T-cell (primary cell): Measurements from ENCODE around the gene NTPCR. TPM values are rescaled to one million over a fixed set of nuclear protein-coding genes. Genes with fewer than 3 reads are reported as not detected.

Experiments used
- ATAC-seq, 4 experiments: fragments of 200-7000 bp in 3 of 4; fragments of 150-1000 bp in 1 of 4; cut with Tn5 transposase; replicated peaks in 1 of 4; 1 replicate in 3 of 4; 2 replicates in 1 of 4; pipeline ENCODE4 v1.10.0; 2021; ENCODE audit warnings: moderate library complexity in 3 of 4, mild to moderate bottlenecking in 2 of 4, moderate number of reproducible peaks in 1 of 4
- CTCF ChIA-PET, 2 donors: fragments of 300-600 bp; sonication (Branson Sonifier 250); formaldehyde crosslinking; loops; one replicate each; lab custom pipeline; 2022; ENCODE audit warnings: antibody characterized with exemption in 2 of 2; lab: Charles Lee
- POLR2A ChIA-PET, 2 donors: fragments of 300-600 bp; sonication (Branson Sonifier 250); formaldehyde crosslinking; loops; one replicate each; lab custom pipeline; 2022; ENCODE audit warnings: antibody characterized with exemption in 2 of 2; lab: Charles Lee
- DNase-seq, 35 experiments: peaks; one replicate each; pipeline versions ENCODE4 v3.0.0 to v3.0.0-alpha.2; 2013 to 2023
- H3K27ac ChIP-seq: one replicate; pipeline ENCODE4 v1.5.1; 2013; ENCODE audit warnings: low read length
- H3K27me3 ChIP-seq, 2 experiments: replicated peaks in 1 of 2; 1 replicate in 1 of 2; 2 replicates in 1 of 2; pipeline versions ENCODE4 v1.6.1 to v1.7.0; 2013; ENCODE audit warnings: low read length in 1 of 2, mixed read lengths in 1 of 2; ENCODE audit not compliant: control insufficient read depth in 2 of 2, insufficient read depth in 2 of 2; ENCODE audit errors: extremely low read depth in 1 of 2
- H3K36me3 ChIP-seq, 2 donors: 1 replicate in 1 of 2; 2 replicates in 1 of 2; pipeline versions ENCODE4 v1.6.1 to v1.7.0; 2013; ENCODE audit warnings: low read length in 1 of 2; ENCODE audit not compliant: control insufficient read depth in 2 of 2, insufficient read depth in 1 of 2; ENCODE audit errors: extremely low read depth in 1 of 2
- H3K4me1 ChIP-seq, 2 experiments: 1 replicate in 1 of 2; 2 replicates in 1 of 2; pipeline versions ENCODE4 v1.6.1 to v1.7.0; 2013; ENCODE audit warnings: low read length in 2 of 2, mixed read lengths in 1 of 2; ENCODE audit not compliant: insufficient read depth in 2 of 2, control insufficient read depth in 1 of 2; ENCODE audit errors: extremely low read depth in 1 of 2
- H3K4me3 ChIP-seq, 2 donors: 1 replicate in 1 of 2; 2 replicates in 1 of 2; pipeline versions ENCODE4 v1.5.1 to v1.7.0; 2013; ENCODE audit warnings: mild to moderate bottlenecking in 2 of 2, low read length in 1 of 2, moderate library complexity in 1 of 2; ENCODE audit not compliant: control insufficient read depth in 1 of 2; ENCODE audit errors: extremely low read depth in 1 of 2
- H3K9me3 ChIP-seq: 2 replicates; pipeline ENCODE4 v1.7.0; 2013
- H3K27ac Mint-ChIP-seq, 2 donors: one replicate each; pipeline ENCODE4 v1.8.0; 2020 to 2021; ENCODE audit warnings: mild to moderate bottlenecking in 2 of 2, mixed read lengths in 2 of 2
- H3K27me3 Mint-ChIP-seq, 2 donors: one replicate each; pipeline ENCODE4 v1.8.0; 2021 to 2022; ENCODE audit warnings: mixed read lengths in 2 of 2
- H3K36me3 Mint-ChIP-seq: one replicate; pipeline ENCODE4 v1.8.0; 2021; ENCODE audit warnings: mixed read lengths
- H3K4me1 Mint-ChIP-seq, 3 donors: one replicate each; pipeline ENCODE4 v1.8.0; 2020 to 2022; ENCODE audit warnings: mixed read lengths in 3 of 3, mild to moderate bottlenecking in 1 of 3
- H3K4me3 Mint-ChIP-seq, 3 donors: one replicate each; pipeline ENCODE4 v1.8.0; 2020 to 2022; ENCODE audit warnings: mild to moderate bottlenecking in 3 of 3, mixed read lengths in 3 of 3, moderate library complexity in 3 of 3
- H3K9me3 Mint-ChIP-seq, 3 donors: one replicate each; pipeline ENCODE4 v1.8.0; 2020 to 2022; ENCODE audit warnings: mixed read lengths in 3 of 3
- WGBS: methylation state at CpG from one replicate; pipeline ENCODE4 v1.1.5; 2013; ENCODE audit warnings: missing lambda C conversion rate; ENCODE audit not compliant: insufficient coverage; 5-methylcytosine and 5-hydroxymethylcytosine counted together
- total RNA-seq, 35 experiments: library from RNA in 6 of 35; stranded (reverse) in 6 of 35; fragments of 120-200 nt in 1 of 35; gene quantifications; one replicate each; pipeline versions ENCODE4 v1.2.1 to v1.2.4 and lab custom pipeline; 2013 to 2026

NTPCR gene
- total RNA-seq, 5 donors from 2014 or later (not counting 1 experiment from before 2014, with no cell fraction given): 13.6 to 24.5 (median 17.3) TPM

- no peak for ATAC-seq
- Histone ChIP-seq H3K36me3 (no peaks in the 10 kb centered on the region), H3K27me3 (no peaks in the 10 kb centered on the region), H3K9me3 (no peaks in the 10 kb centered on the region), H3K4me3 (no peak overlapping the region), H3K27ac (no peak overlapping the region), H3K4me1 (no peaks in the 10 kb centered on the region)
- no peaks in the 10 kb centered on the region for H3K36me3 Mint-ChIP-seq
- H3K27ac Mint-ChIP-seq: no peak overlapping the region
- peaks cover 0 to 9% of the 10 kb centered on the region in 2 donors for H3K27me3 Mint-ChIP-seq
- WGBS: 92% methylated on average over 6 of the region's 6 CpGs
- no peak overlapping the region for H3K4me3 Mint-ChIP-seq
- no peaks in the 10 kb centered on the region for H3K9me3 Mint-ChIP-seq
- DNase-seq: no peak
- no peaks in the 10 kb centered on the region for H3K4me1 Mint-ChIP-seq
- POLR2A ChIA-PET: no interaction called here
- CTCF ChIA-PET: interaction anchor here in 1 of 2 donors (0.7 kb wide), 1 partner anchor 807 kb away, joined by 3 read pairs; no protein-coding TSS in a partner anchor
These were observed 13.5 kb upstream of the NTPCR start for GRCh38 chr1:232936941-232937340.

DNA sequence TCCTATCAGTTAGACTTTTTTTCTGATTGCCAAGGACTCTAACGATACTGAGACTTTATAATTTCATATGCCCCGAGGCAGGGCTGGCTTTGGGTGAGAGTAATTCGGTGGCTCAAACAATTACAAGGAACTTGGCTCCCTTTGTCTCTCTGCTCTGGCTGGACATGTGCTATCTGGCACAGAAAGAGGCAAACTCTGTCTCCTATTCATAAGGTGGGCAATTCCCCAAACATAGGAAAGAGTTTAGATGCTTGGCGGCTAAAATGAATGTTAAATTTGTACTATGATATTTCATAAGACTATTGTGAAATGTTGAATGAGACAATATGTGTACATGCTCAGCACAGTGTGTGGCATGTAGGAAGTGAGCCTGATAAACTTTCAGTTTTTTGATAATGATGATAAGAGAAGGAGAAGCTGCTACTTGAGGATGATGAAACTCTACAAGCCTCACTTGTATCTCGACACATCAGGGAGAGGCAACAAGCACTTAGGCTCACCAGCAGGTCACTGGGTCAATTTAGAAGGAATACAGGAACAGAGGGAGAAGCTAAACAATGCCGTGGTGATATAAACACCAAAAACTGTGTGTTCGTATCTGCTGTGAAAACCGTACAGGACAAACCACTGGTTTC lies 12.6 kb upstream of the NTPCR start:
- Histone ChIP-seq H3K36me3 (no peaks in the 10 kb centered on the region), H3K9me3 (no peaks in the 10 kb centered on the region), H3K4me3 (no peak overlapping the region), H3K27ac (no peak overlapping the region), H3K4me1 (peaks cover 0 to 1% of the 10 kb centered on the region in 2 experiments), H3K27me3 (no peaks in the 10 kb centered on the region)
- Mint-ChIP-seq H3K9me3 (no peaks in the 10 kb centered on the region), H3K36me3 (no peaks in the 10 kb centered on the region), H3K27me3 (peaks cover 0 to 9% of the 10 kb centered on the region in 2 donors), H3K4me1 (peaks cover 0 to 2% (median 0%) of the 10 kb centered on the region in 3 donors), H3K4me3 (no peak overlapping the region), H3K27ac (no peak overlapping the region)
- DNase-seq (no peak), ATAC-seq (no peak)
- ChIA-PET CTCF (no interaction called here), POLR2A (no interaction called here)
- 80% methylated on average over 2 of the region's 8 CpGs for WGBS

DNA sequence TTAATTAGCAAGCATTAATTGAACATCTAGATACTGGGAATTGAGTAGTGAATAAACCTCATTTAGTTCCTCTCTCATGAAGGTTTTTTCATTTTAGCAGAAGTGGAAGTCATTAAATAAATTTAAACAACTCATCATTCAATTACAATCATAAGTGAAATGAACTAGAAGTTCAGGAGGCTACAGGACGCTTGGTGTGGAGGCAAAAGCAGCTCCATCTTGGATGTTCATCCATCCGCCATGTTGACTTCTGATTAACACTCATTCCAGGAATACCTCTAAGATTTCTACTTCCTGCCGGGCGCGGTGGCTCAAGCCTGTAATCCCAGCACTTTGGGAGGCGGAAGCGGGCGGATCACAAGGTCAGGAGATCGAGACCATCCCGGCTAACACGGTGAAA lies 11.5 kb upstream of the NTPCR start:
- Histone ChIP-seq H3K27me3 (no peaks in the 10 kb centered on the region), H3K27ac (no peak overlapping the region), H3K4me1 (peaks cover 0 to 11% of the 10 kb centered on the region in 2 experiments), H3K36me3 (no peaks in the 10 kb centered on the region), H3K4me3 (no peak overlapping the region), H3K9me3 (no peaks in the 10 kb centered on the region)
- ATAC-seq (no peak), DNase-seq (no peak)
- Mint-ChIP-seq H3K9me3 (no peaks in the 10 kb centered on the region), H3K27ac (no peak overlapping the region), H3K4me1 (peaks cover 0 to 13% (median 6%) of the 10 kb centered on the region in 3 donors), H3K36me3 (no peaks in the 10 kb centered on the region), H3K4me3 (no peak overlapping the region), H3K27me3 (peaks cover 0 to 9% of the 10 kb centered on the region in 2 donors)
- WGBS: no CpG with 5 or more reads among the region's 11 CpGs
- POLR2A ChIA-PET: no interaction called here
- CTCF ChIA-PET: no interaction called here

DNA sequence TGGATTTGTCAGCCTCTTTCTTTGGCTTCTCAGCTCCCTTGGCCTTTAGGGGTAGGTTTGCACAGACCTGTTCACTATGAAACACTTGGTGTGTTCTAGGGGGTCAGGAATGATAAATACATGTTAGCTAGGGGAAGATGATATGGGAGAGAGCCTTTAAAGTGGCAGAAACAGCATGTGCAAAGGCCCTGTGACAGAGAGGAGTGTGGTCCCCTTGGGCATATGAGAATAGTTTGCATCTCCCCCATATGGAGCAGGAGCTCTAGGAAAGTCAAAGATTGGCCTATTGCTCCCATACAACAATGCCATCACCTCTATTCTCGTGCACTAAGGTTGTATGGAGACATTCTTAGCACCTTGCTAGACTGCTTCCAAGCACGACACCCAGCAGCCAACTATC lies 10.7 kb upstream of the NTPCR start:
- ATAC-seq (no peak), DNase-seq (no peak)
- Histone ChIP-seq H3K4me3 (no peak overlapping the region), H3K27me3 (no peaks in the 10 kb centered on the region), H3K27ac (no peak overlapping the region), H3K9me3 (no peaks in the 10 kb centered on the region), H3K4me1 (peaks cover 0 to 15% of the 10 kb centered on the region in 2 experiments), H3K36me3 (no peaks in the 10 kb centered on the region)
- Mint-ChIP-seq H3K27me3 (peaks cover 0 to 9% of the 10 kb centered on the region in 2 donors), H3K9me3 (no peaks in the 10 kb centered on the region), H3K27ac (no peak overlapping the region), H3K4me1 (peaks cover 6 to 21% (median 12%) of the 10 kb centered on the region in 3 donors), H3K4me3 (no peak overlapping the region), H3K36me3 (no peaks in the 10 kb centered on the region)
- CTCF ChIA-PET: no interaction called here
- no CpG with 5 or more reads among the region's 2 CpGs for WGBS
- POLR2A ChIA-PET: no interaction called here

DNA sequence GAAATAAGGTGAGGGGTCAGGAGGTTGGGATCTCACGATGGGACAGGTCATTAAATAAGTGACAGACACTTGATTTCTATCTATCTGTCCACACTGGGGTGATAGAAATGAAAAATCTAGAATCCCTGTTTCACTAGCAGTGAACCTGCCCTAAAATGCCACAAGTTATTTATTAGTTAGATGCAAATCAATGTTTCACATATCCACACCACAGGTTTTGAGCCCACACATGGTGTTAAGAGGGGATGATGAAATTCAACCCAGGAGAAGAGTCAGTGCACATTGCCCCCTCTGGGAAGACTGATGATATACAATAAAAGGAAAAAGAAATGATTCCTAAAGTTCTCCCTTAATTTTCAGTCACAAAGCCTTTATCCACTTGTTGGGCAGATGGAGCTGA lies 10.1 kb upstream of the NTPCR start:
- DNase-seq (no peak), ATAC-seq (no peak)
- no peaks in the 10 kb centered on the region for H3K9me3 Mint-ChIP-seq
- H3K9me3 ChIP-seq: no peaks in the 10 kb centered on the region
- no peaks in the 10 kb centered on the region for H3K36me3 ChIP-seq
- H3K27ac Mint-ChIP-seq: no peak overlapping the region
- no peak overlapping the region for H3K4me3 ChIP-seq
- no peak overlapping the region for H3K27ac ChIP-seq
- H3K36me3 Mint-ChIP-seq: no peaks in the 10 kb centered on the region
- H3K27me3 Mint-ChIP-seq: peaks cover 0 to 9% of the 10 kb centered on the region in 2 donors
- peaks cover 6 to 22% (median 12%) of the 10 kb centered on the region in 3 donors for H3K4me1 Mint-ChIP-seq
- POLR2A ChIA-PET: no interaction called here
- peaks cover 0 to 15% of the 10 kb centered on the region in 2 experiments for H3K4me1 ChIP-seq
- H3K27me3 ChIP-seq: no peaks in the 10 kb centered on the region
- CTCF ChIA-PET: no interaction called here
- no peak overlapping the region for H3K4me3 Mint-ChIP-seq
- no CpG with 5 or more reads among the region's 1 CpG for WGBS

GRCh38 chr1:232942413-232943294 lies 7.8 kb upstream of the NTPCR start:
- Histone ChIP-seq H3K9me3 (no peaks in the 10 kb centered on the region), H3K36me3 (no peaks in the 10 kb centered on the region), H3K4me1 (peaks cover 0 to 15% of the 10 kb centered on the region in 2 experiments), H3K27ac (no peak overlapping the region), H3K4me3 (no peak overlapping the region), H3K27me3 (no peaks in the 10 kb centered on the region)
- H3K27me3 Mint-ChIP-seq: peaks cover 0 to 5% of the 10 kb centered on the region in 2 donors
- H3K9me3 Mint-ChIP-seq: no peaks in the 10 kb centered on the region
- H3K4me1 Mint-ChIP-seq: peaks cover 6 to 22% (median 12%) of the 10 kb centered on the region in 3 donors
- ATAC-seq (no peak), DNase-seq (no peak)
- POLR2A ChIA-PET: no interaction called here
- 93% methylated on average over 5 of the region's 8 CpGs for WGBS
- H3K4me3 Mint-ChIP-seq: no peak overlapping the region
- H3K36me3 Mint-ChIP-seq: no peaks in the 10 kb centered on the region
- CTCF ChIA-PET: interaction anchor here (0.6 to 0.7 kb wide), 2 partner anchors 30 to 435 kb away, joined by 8 to 15 read pairs; no protein-coding TSS in a partner anchor
- H3K27ac Mint-ChIP-seq: no peak overlapping the region
